ENCODE measurements around the gene UBE2O. TPM values are rescaled to one million over a fixed set of nuclear protein-coding genes. Genes with fewer than 3 reads are reported as not detected.
A peak's percentile ranks its signal among the peaks of the same experiment; 100 is the strongest.

The UBE2O gene
- total RNA-seq, 2 experiments from 2014 or later = 43.4 to 79.6 TPM

DNA sequence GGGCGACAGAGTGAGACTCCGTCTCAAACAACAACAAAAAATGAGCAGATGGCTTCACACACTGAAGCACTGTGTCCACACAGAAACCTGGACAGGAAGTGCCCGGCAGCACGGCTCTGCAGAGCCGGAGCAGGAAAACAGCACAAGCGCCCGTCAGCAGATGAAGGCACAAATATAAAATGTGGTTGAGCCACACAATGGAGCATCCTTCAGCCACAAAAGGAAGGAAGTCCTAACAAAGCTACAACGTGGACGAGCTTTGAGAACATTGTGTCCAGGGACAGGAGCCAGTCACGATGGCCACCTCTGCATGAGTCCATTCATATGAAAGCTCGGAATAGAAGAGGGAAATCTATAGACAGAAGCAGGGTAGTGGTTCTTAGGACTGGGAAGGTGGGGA lies 32.6 kb upstream of the UBE2O start:
- Histone ChIP-seq H3K4me3 (ENCODE audit: low read depth, low read length, poor library complexity, severe bottlenecking) (peak overlapping the region; percentile 21), H3K4me1 (ENCODE audit: insufficient read depth, low read length, poor library complexity, severe bottlenecking) (peaks cover 74% of the 10 kb centered on the region), H3K79me2 (ENCODE audit: insufficient read depth, low read depth, low read length) (no peaks in the 10 kb centered on the region), H3K9me3 (ENCODE audit: low read length) (no peaks in the 10 kb centered on the region), H4K20me1 (ENCODE audit: insufficient read depth, low read length) (no peaks in the 10 kb centered on the region), H3K27ac (ENCODE audit: low read depth, low read length, poor library complexity, severe bottlenecking) (peak overlapping the region; percentile 95), H3K36me3 (ENCODE audit: insufficient read depth, low read length) (peaks cover 18% of the 10 kb centered on the region), H2AFZ (ENCODE audit: low read length) (peak overlapping the region; percentile 62; the same call in 1 of the 2 replicates), H3K9me2 (ENCODE audit: insufficient read depth, low read length) (no peaks in the 10 kb centered on the region), H3K4me2 (ENCODE audit: low read length) (peak overlapping the region; percentile 44)
- CTCF ChIA-PET (ENCODE audit: unreplicated experiment) = interaction anchor here (0.7 to 0.8 kb wide), 2 partner anchors 12 to 13 kb away, joined by 3 to 5 read pairs; no protein-coding TSS in a partner anchor
- no TSS peak for BruUV-seq (replicated peaks)
- intact Hi-C loops (cut with micrococcal nuclease; ENCODE audit: unreplicated experiment) = loop anchor here (5.0 kb wide), 1 partner anchor 1647 kb away; the partner anchor contains the start of gene TMC8
- peak; percentile 73 for DNase-seq (ENCODE audit: low spot score)
- TF ChIP-seq, protein P1, sequence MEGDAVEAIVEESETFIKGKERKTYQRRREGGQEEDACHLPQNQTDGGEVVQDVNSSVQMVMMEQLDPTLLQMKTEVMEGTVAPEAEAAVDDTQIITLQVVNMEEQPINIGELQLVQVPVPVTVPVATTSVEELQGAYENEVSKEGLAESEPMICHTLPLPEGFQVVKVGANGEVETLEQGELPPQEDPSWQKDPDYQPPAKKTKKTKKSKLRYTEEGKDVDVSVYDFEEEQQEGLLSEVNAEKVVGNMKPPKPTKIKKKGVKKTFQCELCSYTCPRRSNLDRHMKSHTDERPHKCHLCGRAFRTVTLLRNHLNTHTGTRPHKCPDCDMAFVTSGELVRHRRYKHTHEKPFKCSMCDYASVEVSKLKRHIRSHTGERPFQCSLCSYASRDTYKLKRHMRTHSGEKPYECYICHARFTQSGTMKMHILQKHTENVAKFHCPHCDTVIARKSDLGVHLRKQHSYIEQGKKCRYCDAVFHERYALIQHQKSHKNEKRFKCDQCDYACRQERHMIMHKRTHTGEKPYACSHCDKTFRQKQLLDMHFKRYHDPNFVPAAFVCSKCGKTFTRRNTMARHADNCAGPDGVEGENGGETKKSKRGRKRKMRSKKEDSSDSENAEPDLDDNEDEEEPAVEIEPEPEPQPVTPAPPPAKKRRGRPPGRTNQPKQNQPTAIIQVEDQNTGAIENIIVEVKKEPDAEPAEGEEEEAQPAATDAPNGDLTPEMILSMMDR (conservative IDR thresholded peaks at IDR 0.05; ENCODE audit: low read length) = no peak
- no peak for TF ChIP-seq EZH2phosphoT487 (IDR thresholded peaks at IDR 0.05; ENCODE audit: borderline replicate concordance, low read depth, low read length)
- POLR2A ChIA-PET = interaction anchor here (0.6 to 1.4 kb wide), 6 partner anchors 14 to 72 kb away, joined by 3 to 11 read pairs (median 4); no protein-coding TSS in a partner anchor

DNA sequence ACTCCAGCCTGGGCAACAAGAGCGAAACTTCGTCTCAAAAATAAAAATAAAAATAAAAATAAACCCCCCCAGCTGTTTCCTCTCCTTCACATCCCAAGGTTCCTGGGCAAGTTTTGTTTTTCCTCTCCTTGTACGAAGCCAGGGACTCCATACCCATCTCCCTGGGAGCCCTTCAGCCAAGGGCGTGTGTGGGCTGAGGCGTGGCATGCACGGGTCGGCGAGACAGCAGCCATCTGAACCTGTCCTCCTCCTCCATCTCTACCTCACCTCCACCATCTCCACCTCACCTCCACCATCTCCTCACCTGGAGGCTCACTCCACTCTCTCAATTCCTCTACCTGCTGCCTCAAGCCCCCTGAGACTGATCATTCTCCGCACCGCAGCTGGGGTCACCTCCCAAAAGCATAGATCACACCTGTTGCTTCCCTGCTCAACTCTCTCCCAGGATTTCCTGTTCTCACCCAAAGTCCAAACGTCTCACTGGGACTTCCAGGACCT lies 31.3 kb upstream of the UBE2O start:
- H3K27ac ChIP-seq (ENCODE audit: low read depth, low read length, poor library complexity, severe bottlenecking) = peak overlapping the region; percentile 95
- intact Hi-C loops (cut with micrococcal nuclease; ENCODE audit: unreplicated experiment) = loop anchor here (5.0 kb wide), 1 partner anchor 598 kb away; no protein-coding TSS in a partner anchor
- no peak for DNase-seq (ENCODE audit: low spot score)
- H3K4me1 ChIP-seq (ENCODE audit: insufficient read depth, low read length, poor library complexity, severe bottlenecking) = peaks cover 80% of the 10 kb centered on the region
- no peak for TF ChIP-seq EZH2phosphoT487 (IDR thresholded peaks at IDR 0.05; ENCODE audit: borderline replicate concordance, low read depth, low read length)
- TF ChIP-seq, protein P1 (conservative IDR thresholded peaks at IDR 0.05; ENCODE audit: low read length) = no peak
- H3K4me2 ChIP-seq (ENCODE audit: low read length) = peak overlapping the region; percentile 10
- no peak overlapping the region for H3K4me3 ChIP-seq (ENCODE audit: low read depth, low read length, poor library complexity, severe bottlenecking)
- H4K20me1 ChIP-seq (ENCODE audit: insufficient read depth, low read length) = no peaks in the 10 kb centered on the region
- H3K36me3 ChIP-seq (ENCODE audit: insufficient read depth, low read length) = peaks cover 22% of the 10 kb centered on the region
- CTCF ChIA-PET (ENCODE audit: unreplicated experiment) = interaction anchor here (0.6 kb wide), 2 partner anchors 38 to 604 kb away, joined by 3 to 5 read pairs; no protein-coding TSS in a partner anchor
- H3K79me2 ChIP-seq (ENCODE audit: insufficient read depth, low read depth, low read length) = peaks cover 5% of the 10 kb centered on the region; the same call in 1 of the 2 replicates
- no TSS peak for BruUV-seq (replicated peaks)
- H3K9me2 ChIP-seq (ENCODE audit: insufficient read depth, low read length) = no peaks in the 10 kb centered on the region
- H2AFZ ChIP-seq (ENCODE audit: low read length) = no peak overlapping the region
- no peaks in the 10 kb centered on the region for H3K9me3 ChIP-seq (ENCODE audit: low read length)
- POLR2A ChIA-PET = interaction anchor here (4.7 kb wide), 1 partner anchor 8 kb away, joined by 50 read pairs; no protein-coding TSS in a partner anchor
